Measurements from ENCODE around the gene RAB6B.
A peak's percentile ranks its signal among the peaks of the same experiment; 100 is the strongest.

Gene RAB6B

DNA sequence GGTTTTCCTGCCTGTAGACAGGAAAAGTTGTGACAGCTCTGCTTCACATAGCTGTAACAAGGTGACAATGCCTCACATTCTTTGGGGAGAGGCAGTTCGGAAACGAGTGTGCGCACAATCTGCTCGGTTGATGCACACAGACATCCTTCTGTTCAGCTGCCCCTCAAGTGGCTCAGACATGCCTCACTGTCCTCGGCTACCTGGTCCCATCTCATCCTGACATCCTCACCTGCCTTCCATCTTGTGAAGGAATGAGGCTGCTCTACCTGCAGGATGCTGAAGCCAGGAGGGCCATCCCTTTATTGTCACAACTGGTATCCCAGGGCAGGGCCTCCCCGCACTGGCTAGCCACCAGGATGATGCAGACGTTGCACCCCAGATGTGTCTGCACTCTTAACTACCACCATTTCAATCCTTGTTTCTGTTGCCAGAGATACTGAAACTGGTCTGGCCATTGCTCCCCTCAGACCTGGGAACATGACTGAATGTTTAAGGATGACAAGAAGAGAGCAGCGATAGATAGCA, 70.7 kb downstream of the RAB6B start:
- DNase-seq (ENCODE audit: low read depth): no peak
- H3K4me3 ChIP-seq (ENCODE audit: low read depth, low read length): no peak overlapping the region
- TF ChIP-seq, protein P1, sequence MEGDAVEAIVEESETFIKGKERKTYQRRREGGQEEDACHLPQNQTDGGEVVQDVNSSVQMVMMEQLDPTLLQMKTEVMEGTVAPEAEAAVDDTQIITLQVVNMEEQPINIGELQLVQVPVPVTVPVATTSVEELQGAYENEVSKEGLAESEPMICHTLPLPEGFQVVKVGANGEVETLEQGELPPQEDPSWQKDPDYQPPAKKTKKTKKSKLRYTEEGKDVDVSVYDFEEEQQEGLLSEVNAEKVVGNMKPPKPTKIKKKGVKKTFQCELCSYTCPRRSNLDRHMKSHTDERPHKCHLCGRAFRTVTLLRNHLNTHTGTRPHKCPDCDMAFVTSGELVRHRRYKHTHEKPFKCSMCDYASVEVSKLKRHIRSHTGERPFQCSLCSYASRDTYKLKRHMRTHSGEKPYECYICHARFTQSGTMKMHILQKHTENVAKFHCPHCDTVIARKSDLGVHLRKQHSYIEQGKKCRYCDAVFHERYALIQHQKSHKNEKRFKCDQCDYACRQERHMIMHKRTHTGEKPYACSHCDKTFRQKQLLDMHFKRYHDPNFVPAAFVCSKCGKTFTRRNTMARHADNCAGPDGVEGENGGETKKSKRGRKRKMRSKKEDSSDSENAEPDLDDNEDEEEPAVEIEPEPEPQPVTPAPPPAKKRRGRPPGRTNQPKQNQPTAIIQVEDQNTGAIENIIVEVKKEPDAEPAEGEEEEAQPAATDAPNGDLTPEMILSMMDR (conservative IDR thresholded peaks at IDR 0.05; ENCODE audit: low read depth, low read length): no peak

DNA sequence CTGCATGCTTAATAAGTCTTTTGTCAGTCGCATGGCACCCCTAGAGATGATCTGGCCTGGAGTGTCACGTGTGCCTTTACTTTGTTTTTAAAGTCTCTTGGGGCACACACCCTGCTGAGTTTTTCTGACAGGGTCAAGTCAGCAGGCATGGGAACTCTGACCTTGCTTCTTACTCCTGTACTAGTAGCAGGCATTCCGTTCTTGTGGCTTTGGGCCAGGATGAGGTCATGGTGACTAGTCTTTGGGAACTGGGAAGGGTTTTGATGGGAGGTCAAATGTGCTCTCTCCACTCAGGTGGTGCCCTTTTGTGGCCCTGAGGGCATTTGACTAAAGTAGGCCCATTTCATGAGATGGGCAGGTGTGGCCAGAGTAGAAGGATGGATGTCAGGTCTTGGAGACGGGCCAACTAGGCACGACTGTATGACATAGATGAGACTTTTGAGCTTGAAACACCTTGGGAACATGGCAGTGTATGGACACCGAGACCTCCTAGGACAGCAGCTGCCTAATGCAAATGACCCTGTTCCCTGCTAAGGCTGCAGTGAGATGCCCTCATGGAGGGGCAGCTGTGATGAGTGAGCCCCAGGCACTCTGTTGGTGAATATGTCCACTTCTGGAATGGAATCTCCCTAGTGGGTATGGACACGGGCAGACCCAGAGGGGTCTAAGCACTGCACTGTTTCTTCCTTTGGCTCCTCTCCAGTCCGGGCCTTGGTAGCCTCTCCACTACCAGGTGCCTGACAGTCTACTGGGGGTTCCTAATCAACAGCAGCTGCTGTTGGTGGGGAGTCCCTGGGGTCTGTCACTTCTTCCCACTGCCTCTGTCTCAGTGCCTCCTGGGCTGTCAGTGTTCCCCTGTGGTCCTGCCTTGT, 73.7 kb downstream of the RAB6B start:
- TF ChIP-seq, protein P1 (conservative IDR thresholded peaks at IDR 0.05; ENCODE audit: low read depth, low read length): no peak
- H3K4me3 ChIP-seq (ENCODE audit: low read depth, low read length): no peak overlapping the region
- DNase-seq (ENCODE audit: low read depth): peak; percentile 70

DNA sequence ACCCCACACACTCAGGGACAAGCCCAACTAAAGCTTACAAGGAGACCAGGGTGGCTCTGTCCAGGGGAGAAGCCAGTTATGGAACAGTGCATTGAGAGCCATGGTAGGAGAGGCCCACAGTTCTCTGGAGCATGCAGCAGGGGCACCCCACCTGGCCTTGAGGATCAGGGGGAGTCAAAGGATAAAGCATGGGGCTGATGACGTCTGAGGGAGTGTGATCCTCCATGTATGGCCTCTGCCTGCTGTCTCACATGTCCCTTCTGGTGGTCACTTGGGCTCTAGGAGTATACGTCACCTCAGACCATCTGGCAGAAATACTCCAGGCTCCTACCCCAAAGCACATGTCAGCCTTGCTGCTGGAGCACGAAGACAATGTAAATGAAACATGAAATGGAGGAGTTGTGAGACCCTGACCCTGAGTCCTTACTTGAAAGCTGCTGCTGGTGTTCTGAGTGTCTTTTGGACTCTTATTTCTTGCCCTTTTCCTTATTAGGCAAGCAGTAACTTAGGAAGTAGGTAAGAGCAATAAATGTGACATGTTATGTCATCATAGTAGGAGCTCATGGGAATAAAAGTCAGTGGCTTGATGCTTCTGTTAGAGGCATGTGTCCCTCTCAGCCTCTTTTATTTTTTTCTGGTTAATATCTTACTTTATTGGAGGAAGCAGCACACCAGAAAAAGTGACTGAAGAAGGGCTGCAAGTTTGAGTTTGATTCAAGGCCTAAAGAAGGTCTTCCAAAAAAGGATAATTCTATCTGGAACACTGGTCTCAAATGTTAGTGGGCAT, 74.6 kb downstream of the RAB6B start:
- H3K4me3 ChIP-seq (ENCODE audit: low read depth, low read length): no peak overlapping the region
- TF ChIP-seq, protein P1 (conservative IDR thresholded peaks at IDR 0.05; ENCODE audit: low read depth, low read length): no peak
- peak; percentile 5 for DNase-seq (ENCODE audit: low read depth)

DNA sequence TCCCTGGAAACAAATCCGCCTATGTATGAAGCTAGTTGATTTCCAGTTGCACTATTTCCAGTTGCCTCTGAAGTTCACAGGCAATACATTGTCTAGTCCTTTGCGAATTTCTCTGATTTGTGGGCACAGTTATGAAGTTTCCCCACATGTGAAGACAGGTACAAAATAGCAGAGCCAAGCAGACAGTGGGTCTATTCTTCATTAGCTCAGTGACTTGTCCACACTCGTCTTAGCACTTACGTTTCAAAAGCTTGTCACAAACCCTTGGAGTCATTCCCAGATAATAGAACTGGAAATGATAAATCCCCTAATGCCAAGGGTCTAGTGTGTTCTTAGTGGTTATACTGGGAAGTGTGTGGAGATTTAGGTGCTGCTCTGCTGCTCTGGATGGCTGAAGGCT, 75.6 kb downstream of the RAB6B start:
- TF ChIP-seq, protein P1 (conservative IDR thresholded peaks at IDR 0.05; ENCODE audit: low read depth, low read length): no peak
- DNase-seq (ENCODE audit: low read depth): no peak
- no peak overlapping the region for H3K4me3 ChIP-seq (ENCODE audit: low read depth, low read length)

DNA sequence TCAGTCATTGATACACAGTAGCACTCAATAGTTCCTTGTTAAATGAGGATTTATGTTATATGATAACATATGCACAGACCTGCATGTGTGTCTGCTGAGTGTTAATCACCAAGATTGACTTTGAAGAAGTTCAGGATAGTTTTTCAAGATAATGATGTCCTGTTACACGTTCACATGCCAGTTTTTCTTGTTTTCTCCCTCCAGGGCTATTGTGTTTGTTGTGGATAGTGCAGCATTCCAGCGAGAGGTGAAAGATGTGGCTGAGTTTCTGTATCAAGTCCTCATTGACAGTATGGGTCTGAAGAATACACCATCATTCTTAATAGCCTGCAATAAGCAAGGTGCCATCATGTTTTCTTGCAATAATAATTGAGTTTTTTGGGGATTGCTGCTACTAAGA, 80.3 kb downstream of the RAB6B start:
- TF ChIP-seq, protein P1 (conservative IDR thresholded peaks at IDR 0.05; ENCODE audit: low read depth, low read length): no peak
- H3K4me3 ChIP-seq (ENCODE audit: low read depth, low read length): no peak overlapping the region
- no peak for DNase-seq (ENCODE audit: low read depth)

DNA sequence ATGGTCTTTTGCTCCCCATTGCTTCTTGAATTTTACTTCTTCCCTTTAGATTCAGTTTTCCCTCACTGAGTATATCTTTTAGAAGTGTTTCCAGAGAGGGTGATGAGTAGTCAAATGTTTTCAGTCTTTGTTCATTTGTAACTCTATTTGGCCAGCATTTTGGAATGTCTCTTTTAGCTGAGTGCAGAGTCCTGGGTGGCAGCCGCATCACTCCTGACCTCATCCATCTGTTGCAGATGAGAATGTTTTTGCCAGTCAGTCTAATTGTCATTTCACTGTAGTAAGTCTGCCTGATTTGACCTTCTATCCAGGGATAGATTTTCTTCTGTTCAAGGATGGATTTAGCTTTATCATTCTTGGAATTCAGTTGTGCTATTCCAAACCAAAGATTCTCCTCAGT, 82.8 kb downstream of the RAB6B start:
- peak; percentile 6 for DNase-seq (ENCODE audit: low read depth)
- TF ChIP-seq, protein P1 (conservative IDR thresholded peaks at IDR 0.05; ENCODE audit: low read depth, low read length): no peak
- no peak overlapping the region for H3K4me3 ChIP-seq (ENCODE audit: low read depth, low read length)
